Mammary epithelial cell (primary cell): ENCODE data around the gene NUP43.

ENCODE experiments used
- EZH2 ChIP-seq: IDR thresholded peaks from 2 replicates; pipeline ENCODE4 v1.6.1; 2012; ENCODE audit warnings: low read length, inconsistent platforms, borderline replicate concordance
- TF ChIP-seq, protein P1 (sequence below), 2 donors: IDR thresholded peaks in 1 of 2; conservative IDR thresholded peaks in 1 of 2; 2 replicates each; pipeline ENCODE4 v1.5.1; 2011 to 2012; ENCODE audit warnings: inconsistent platforms in 2 of 2, low read length in 2 of 2, mild to moderate bottlenecking in 2 of 2, control low read depth in 1 of 2, low read depth in 1 of 2; ENCODE audit not compliant: insufficient read depth in 1 of 2; ENCODE audit errors: extremely low read depth in 1 of 2

DNA sequence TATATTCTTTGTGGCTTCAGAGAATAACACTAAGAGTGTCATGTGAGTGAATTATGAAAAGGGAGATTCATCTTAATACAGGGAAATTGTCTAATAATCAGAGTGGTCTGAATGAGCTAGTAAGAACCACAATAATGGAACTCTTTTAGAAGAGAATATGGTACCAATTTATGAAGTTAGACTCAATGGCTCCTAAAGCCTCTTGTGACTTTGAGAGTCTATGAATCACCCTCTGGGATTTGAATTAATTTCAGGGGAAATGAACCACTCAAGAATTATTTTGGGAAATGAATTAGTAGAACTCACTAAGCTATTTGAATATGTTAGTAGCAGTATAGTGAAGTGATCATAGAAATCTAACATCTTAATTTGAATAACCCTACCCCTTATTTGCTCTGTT, 17.5 kb upstream of the NUP43 start:
- TF ChIP-seq, protein P1, sequence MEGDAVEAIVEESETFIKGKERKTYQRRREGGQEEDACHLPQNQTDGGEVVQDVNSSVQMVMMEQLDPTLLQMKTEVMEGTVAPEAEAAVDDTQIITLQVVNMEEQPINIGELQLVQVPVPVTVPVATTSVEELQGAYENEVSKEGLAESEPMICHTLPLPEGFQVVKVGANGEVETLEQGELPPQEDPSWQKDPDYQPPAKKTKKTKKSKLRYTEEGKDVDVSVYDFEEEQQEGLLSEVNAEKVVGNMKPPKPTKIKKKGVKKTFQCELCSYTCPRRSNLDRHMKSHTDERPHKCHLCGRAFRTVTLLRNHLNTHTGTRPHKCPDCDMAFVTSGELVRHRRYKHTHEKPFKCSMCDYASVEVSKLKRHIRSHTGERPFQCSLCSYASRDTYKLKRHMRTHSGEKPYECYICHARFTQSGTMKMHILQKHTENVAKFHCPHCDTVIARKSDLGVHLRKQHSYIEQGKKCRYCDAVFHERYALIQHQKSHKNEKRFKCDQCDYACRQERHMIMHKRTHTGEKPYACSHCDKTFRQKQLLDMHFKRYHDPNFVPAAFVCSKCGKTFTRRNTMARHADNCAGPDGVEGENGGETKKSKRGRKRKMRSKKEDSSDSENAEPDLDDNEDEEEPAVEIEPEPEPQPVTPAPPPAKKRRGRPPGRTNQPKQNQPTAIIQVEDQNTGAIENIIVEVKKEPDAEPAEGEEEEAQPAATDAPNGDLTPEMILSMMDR (conservative IDR thresholded peaks at IDR 0.05 in 1 of 2, IDR thresholded peaks at IDR 0.05 in 1 of 2; ENCODE audit: extremely low read depth in 1 of 2, insufficient read depth in 1 of 2, low read depth in 1 of 2, low read length in 2 of 2), result no peak
- no peak for TF ChIP-seq EZH2
